HG03039 (cell line): ENCODE measurements around the gene AKT2.
"Not testable (repeated sequence)": the region's sequence is repeated elsewhere in the genome, so short reads cannot be mapped to it uniquely, and the experiment has no call there.

ENCODE experiments used
- ATAC-seq: cut with Tn5 transposase; IDR thresholded peaks from one replicate; pipeline ENCODE4 v1.9.1; 2021; ENCODE audit warnings: mild to moderate bottlenecking, moderate library complexity; ENCODE audit not compliant: unreplicated experiment

Gene AKT2

GRCh38 chr19:40221858-40222619 lies 63.1 kb downstream of the AKT2 start:
- no peak for ATAC-seq

GRCh38 chr19:40220674-40221073 lies 64.5 kb downstream of the AKT2 start:
- ATAC-seq: no peak

GRCh38 chr19:40219721-40220276 lies 65.3 kb downstream of the AKT2 start:
- ATAC-seq: no peak

GRCh38 chr19:40219029-40219428 lies 66.1 kb downstream of the AKT2 start:
- not testable (repeated sequence) for ATAC-seq

- ATAC-seq: no peak
Observed at GRCh38 chr19:40217934-40218890, 66.9 kb downstream of the AKT2 start, which contains the start of gene TTC9B. TTC9B (minus strand) TSS chr19:40218384; CDS start chr19:40218381, 3 bp downstream.

GRCh38 chr19:40217027-40217810 lies 67.9 kb downstream of the AKT2 start:
- ATAC-seq: no peak

- no peak for ATAC-seq
Observed at GRCh38 chr19:40216777-40217026, 68.4 kb downstream of the AKT2 start.

GRCh38 chr19:40216013-40216776 lies 69.0 kb downstream of the AKT2 start:
- ATAC-seq: no peak

- ATAC-seq: no peak
Observed at GRCh38 chr19:40214936-40215335, 70.2 kb downstream of the AKT2 start.

GRCh38 chr19:40213882-40214570 lies 71.1 kb downstream of the AKT2 start:
- ATAC-seq: no peak

- no peak for ATAC-seq
Observed at GRCh38 chr19:40213251-40213829, 71.8 kb downstream of the AKT2 start.

- no peak for ATAC-seq
Observed at GRCh38 chr19:40210889-40211288, 74.3 kb downstream of the AKT2 start.

GRCh38 chr19:40208602-40209001 lies 76.5 kb downstream of the AKT2 start:
- no peak for ATAC-seq

- ATAC-seq: no peak
Observed at GRCh38 chr19:40205760-40206159, 79.4 kb downstream of the AKT2 start.

- ATAC-seq: no peak
Observed at GRCh38 chr19:40204381-40204780, 80.8 kb downstream of the AKT2 start.

GRCh38 chr19:40200341-40201099 lies 84.6 kb downstream of the AKT2 start:
- no peak for ATAC-seq

GRCh38 chr19:40198272-40198990 lies 86.7 kb downstream of the AKT2 start:
- no peak for ATAC-seq

GRCh38 chr19:40193587-40193849 lies 91.6 kb downstream of the AKT2 start:
- no peak for ATAC-seq
